Measurements from ENCODE around the gene CCPG1. TPM values are rescaled to one million over a fixed set of nuclear protein-coding genes. Genes with fewer than 3 reads are reported as not detected.
A peak's percentile ranks its signal among the peaks of the same experiment; 100 is the strongest.

CCPG1 gene
- polyA plus RNA-seq, 1 donor (not counting 4 experiments of a cell fraction or from before 2014, with no cell fraction given): 12.4 TPM

DNA sequence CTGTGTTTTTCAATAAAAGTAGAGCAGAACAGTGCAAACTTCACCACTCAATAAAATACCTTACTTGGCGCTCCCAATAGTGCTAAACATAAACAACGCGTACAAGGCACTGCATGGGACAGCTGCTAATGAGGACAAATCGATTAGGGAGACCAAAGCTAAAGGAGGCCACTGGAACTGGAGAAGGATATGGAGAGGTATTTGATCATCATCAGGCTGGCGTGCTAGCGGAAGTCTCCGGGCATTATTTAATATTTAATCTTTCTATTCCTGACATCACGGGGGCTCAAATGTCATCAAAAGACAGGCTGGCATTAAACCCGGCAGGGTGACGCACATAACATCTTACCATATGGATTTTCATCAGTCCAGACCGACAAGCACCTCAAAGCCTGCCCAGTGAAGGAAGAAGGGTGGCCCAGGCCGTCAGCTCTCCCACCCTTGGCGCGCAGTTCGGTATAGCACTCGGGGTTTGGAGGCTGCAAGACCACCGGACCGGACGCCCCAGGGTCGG lies 604 bp downstream of the CCPG1 start:
- Histone ChIP-seq H3K4me2 (ENCODE audit: control insufficient read depth, extremely low read depth, insufficient read depth, low read depth, low read length) (peak overlapping the region; percentile 94), H3K9me1 (ENCODE audit: control insufficient read depth, extremely low read depth, insufficient read depth, low read length) (peaks cover 2% of the 10 kb centered on the region), H3K9me3 (ENCODE audit: control insufficient read depth, low read depth, low read length) (no peaks in the 10 kb centered on the region), H3K4me3 (ENCODE audit: control insufficient read depth in 2 of 3, extremely low read depth in 1 of 3, insufficient read depth in 2 of 3, low read depth in 1 of 3, low read length in 3 of 3) (peak overlapping the region; percentile 88 to 93 (median 92)), H3K4me1 (ENCODE audit: control insufficient read depth, extremely low read depth, insufficient read depth, low read length) (peaks cover 11% of the 10 kb centered on the region), H3K27me3 (ENCODE audit: control insufficient read depth, extremely low read depth, insufficient read depth, low read length) (no peaks in the 10 kb centered on the region), H3K79me2 (ENCODE audit: control insufficient read depth, insufficient read depth, low read length) (peaks cover 2% of the 10 kb centered on the region), H3K36me3 (ENCODE audit: control insufficient read depth in 2 of 2, extremely low read depth in 1 of 2, insufficient read depth in 2 of 2, low read length in 2 of 2) (no peaks in the 10 kb centered on the region), H4K20me1 (ENCODE audit: control insufficient read depth, extremely low read depth, insufficient read depth, low read length) (no peaks in the 10 kb centered on the region), H3K27ac (ENCODE audit: control insufficient read depth, insufficient read depth, low read length) (peak overlapping the region; percentile 68), H3K9ac (ENCODE audit: control insufficient read depth, extremely low read depth, insufficient read depth, low read length) (peak overlapping the region; percentile 82), H2AFZ (ENCODE audit: control insufficient read depth, low read length) (peak overlapping the region; percentile 99)
- DNase-seq (ENCODE audit: low read depth, low spot score) (no peak), FAIRE-seq (no peak)
- dilution Hi-C loops (cut with MboI; ENCODE audit: extremely low pct_ligation_motif_present, low sequenced_read_pairs): no loop called here
- TF ChIP-seq, protein P1, sequence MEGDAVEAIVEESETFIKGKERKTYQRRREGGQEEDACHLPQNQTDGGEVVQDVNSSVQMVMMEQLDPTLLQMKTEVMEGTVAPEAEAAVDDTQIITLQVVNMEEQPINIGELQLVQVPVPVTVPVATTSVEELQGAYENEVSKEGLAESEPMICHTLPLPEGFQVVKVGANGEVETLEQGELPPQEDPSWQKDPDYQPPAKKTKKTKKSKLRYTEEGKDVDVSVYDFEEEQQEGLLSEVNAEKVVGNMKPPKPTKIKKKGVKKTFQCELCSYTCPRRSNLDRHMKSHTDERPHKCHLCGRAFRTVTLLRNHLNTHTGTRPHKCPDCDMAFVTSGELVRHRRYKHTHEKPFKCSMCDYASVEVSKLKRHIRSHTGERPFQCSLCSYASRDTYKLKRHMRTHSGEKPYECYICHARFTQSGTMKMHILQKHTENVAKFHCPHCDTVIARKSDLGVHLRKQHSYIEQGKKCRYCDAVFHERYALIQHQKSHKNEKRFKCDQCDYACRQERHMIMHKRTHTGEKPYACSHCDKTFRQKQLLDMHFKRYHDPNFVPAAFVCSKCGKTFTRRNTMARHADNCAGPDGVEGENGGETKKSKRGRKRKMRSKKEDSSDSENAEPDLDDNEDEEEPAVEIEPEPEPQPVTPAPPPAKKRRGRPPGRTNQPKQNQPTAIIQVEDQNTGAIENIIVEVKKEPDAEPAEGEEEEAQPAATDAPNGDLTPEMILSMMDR (optimal IDR thresholded peaks at IDR 0.05 in 1 of 3, IDR thresholded peaks at IDR 0.05 in 1 of 3, conservative IDR thresholded peaks at IDR 0.05 in 1 of 3; ENCODE audit: extremely low read depth in 1 of 3, insufficient read depth in 2 of 3, low read length in 3 of 3): no peak
- TF ChIP-seq EZH2 (IDR thresholded peaks at IDR 0.05; ENCODE audit: low read length): no peak

DNA sequence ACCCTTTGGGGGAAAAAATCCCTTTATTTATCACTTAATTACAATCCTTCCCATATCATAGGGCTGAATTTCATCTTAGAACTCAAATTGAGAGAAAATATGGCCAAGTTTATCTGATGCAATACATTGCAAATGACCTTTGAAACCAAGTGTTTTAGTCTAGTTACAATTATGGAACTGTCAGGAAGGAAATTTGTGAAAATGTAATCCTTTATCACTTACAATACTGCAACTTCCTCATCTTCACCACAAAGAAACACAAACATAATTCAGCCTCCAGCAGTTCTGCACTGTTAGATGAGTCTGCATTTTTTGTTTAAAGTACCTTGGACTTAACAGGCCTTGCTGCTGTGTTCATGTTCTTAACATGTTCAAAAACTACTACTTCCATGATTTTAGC lies 4.6 kb downstream of the CCPG1 start:
- TF ChIP-seq, protein P1 (optimal IDR thresholded peaks at IDR 0.05 in 1 of 3, IDR thresholded peaks at IDR 0.05 in 1 of 3, conservative IDR thresholded peaks at IDR 0.05 in 1 of 3; ENCODE audit: extremely low read depth in 1 of 3, insufficient read depth in 2 of 3, low read length in 3 of 3): no peak
- TF ChIP-seq EZH2 (IDR thresholded peaks at IDR 0.05; ENCODE audit: low read length): no peak
- Histone ChIP-seq H3K79me2 (ENCODE audit: control insufficient read depth, insufficient read depth, low read length) (peaks cover 2% of the 10 kb centered on the region), H3K4me1 (ENCODE audit: control insufficient read depth, extremely low read depth, insufficient read depth, low read length) (peaks cover 7% of the 10 kb centered on the region), H3K36me3 (ENCODE audit: control insufficient read depth in 2 of 2, extremely low read depth in 1 of 2, insufficient read depth in 2 of 2, low read length in 2 of 2) (no peaks in the 10 kb centered on the region), H3K4me3 (ENCODE audit: control insufficient read depth in 2 of 3, extremely low read depth in 1 of 3, insufficient read depth in 2 of 3, low read depth in 1 of 3, low read length in 3 of 3) (no peak overlapping the region), H2AFZ (ENCODE audit: control insufficient read depth, low read length) (no peak overlapping the region), H3K4me2 (ENCODE audit: control insufficient read depth, extremely low read depth, insufficient read depth, low read depth, low read length) (no peak overlapping the region), H4K20me1 (ENCODE audit: control insufficient read depth, extremely low read depth, insufficient read depth, low read length) (no peaks in the 10 kb centered on the region), H3K9me1 (ENCODE audit: control insufficient read depth, extremely low read depth, insufficient read depth, low read length) (peaks cover 2% of the 10 kb centered on the region), H3K9ac (ENCODE audit: control insufficient read depth, extremely low read depth, insufficient read depth, low read length) (no peak overlapping the region), H3K27ac (ENCODE audit: control insufficient read depth, insufficient read depth, low read length) (no peak overlapping the region), H3K9me3 (ENCODE audit: control insufficient read depth, low read depth, low read length) (no peaks in the 10 kb centered on the region), H3K27me3 (ENCODE audit: control insufficient read depth, extremely low read depth, insufficient read depth, low read length) (no peaks in the 10 kb centered on the region)
- no peak for DNase-seq (ENCODE audit: low read depth, low spot score)
- dilution Hi-C loops (cut with MboI; ENCODE audit: extremely low pct_ligation_motif_present, low sequenced_read_pairs): no loop called here
- no peak for FAIRE-seq
